ENCODE results near the gene PCBD1. TPM values are rescaled to one million over a fixed set of nuclear protein-coding genes. Genes with fewer than 3 reads are reported as not detected.

Gene PCBD1
- total RNA-seq, 1 donor from 2014 or later: 34.6 TPM

- Histone ChIP-seq H3K27me3 (no peaks in the 10 kb centered on the region), H2AFZ (replicated peaks) (no peak overlapping the region), H3K4me3 (no peak overlapping the region), H4K20me1 (ENCODE audit: low read depth) (no peaks in the 10 kb centered on the region), H3K79me2 (ENCODE audit: low read depth) (no peaks in the 10 kb centered on the region), H3K4me1 (peaks cover 7% of the 10 kb centered on the region), H3K4me2 (no peak overlapping the region), H3K9ac (no peak overlapping the region), H3K27ac (no peak overlapping the region), H3F3A (ENCODE audit: low read depth) (no peaks in the 10 kb centered on the region), H3K36me3 (no peaks in the 10 kb centered on the region), H3K9me3 (ENCODE audit: low read depth) (no peaks in the 10 kb centered on the region)
- DNase-seq (ENCODE audit: low spot score): no peak
- no peak overlapping the region for H3K27ac Mint-ChIP-seq
- peaks cover 11% of the 10 kb centered on the region for H3K27me3 Mint-ChIP-seq (ENCODE audit: insufficient read depth, low read depth)
- no peaks in the 10 kb centered on the region for H3K36me3 Mint-ChIP-seq
- TF ChIP-seq, protein P1, sequence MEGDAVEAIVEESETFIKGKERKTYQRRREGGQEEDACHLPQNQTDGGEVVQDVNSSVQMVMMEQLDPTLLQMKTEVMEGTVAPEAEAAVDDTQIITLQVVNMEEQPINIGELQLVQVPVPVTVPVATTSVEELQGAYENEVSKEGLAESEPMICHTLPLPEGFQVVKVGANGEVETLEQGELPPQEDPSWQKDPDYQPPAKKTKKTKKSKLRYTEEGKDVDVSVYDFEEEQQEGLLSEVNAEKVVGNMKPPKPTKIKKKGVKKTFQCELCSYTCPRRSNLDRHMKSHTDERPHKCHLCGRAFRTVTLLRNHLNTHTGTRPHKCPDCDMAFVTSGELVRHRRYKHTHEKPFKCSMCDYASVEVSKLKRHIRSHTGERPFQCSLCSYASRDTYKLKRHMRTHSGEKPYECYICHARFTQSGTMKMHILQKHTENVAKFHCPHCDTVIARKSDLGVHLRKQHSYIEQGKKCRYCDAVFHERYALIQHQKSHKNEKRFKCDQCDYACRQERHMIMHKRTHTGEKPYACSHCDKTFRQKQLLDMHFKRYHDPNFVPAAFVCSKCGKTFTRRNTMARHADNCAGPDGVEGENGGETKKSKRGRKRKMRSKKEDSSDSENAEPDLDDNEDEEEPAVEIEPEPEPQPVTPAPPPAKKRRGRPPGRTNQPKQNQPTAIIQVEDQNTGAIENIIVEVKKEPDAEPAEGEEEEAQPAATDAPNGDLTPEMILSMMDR (IDR thresholded peaks at IDR 0.05): no peak
- TF ChIP-seq EZH2 (IDR thresholded peaks at IDR 0.05) (no peak), EZH2phosphoT487 (IDR thresholded peaks at IDR 0.05) (no peak)
- H3K4me1 Mint-ChIP-seq: peaks cover 12% of the 10 kb centered on the region
- no peak overlapping the region for H3K4me3 Mint-ChIP-seq
- H3K9me3 Mint-ChIP-seq: no peaks in the 10 kb centered on the region
Observed at GRCh38 chr10:70918851-70919530, 30.6 kb upstream of the PCBD1 start.

GRCh38 chr10:70917635-70918034 is 29.3 kb upstream of the PCBD1 start:
- no peak overlapping the region for H3K27ac ChIP-seq
- H3K4me1 ChIP-seq: peaks cover 7% of the 10 kb centered on the region
- Mint-ChIP-seq H3K9me3 (no peaks in the 10 kb centered on the region), H3K27me3 (ENCODE audit: insufficient read depth, low read depth) (peaks cover 11% of the 10 kb centered on the region), H3K27ac (no peak overlapping the region), H3K36me3 (no peaks in the 10 kb centered on the region), H3K4me1 (peaks cover 12% of the 10 kb centered on the region), H3K4me3 (no peak overlapping the region)
- H3K4me3 ChIP-seq: no peak overlapping the region
- no peaks in the 10 kb centered on the region for H3F3A ChIP-seq (ENCODE audit: low read depth)
- no peak overlapping the region for H2AFZ ChIP-seq (replicated peaks)
- TF ChIP-seq EZH2phosphoT487 (IDR thresholded peaks at IDR 0.05) (no peak), EZH2 (IDR thresholded peaks at IDR 0.05) (no peak)
- TF ChIP-seq, protein P1 (IDR thresholded peaks at IDR 0.05): no peak
- no peaks in the 10 kb centered on the region for H3K9me3 ChIP-seq (ENCODE audit: low read depth)
- no peak overlapping the region for H3K4me2 ChIP-seq
- no peaks in the 10 kb centered on the region for H3K27me3 ChIP-seq
- no peaks in the 10 kb centered on the region for H3K36me3 ChIP-seq
- no peaks in the 10 kb centered on the region for H4K20me1 ChIP-seq (ENCODE audit: low read depth)
- H3K9ac ChIP-seq: no peak overlapping the region
- no peaks in the 10 kb centered on the region for H3K79me2 ChIP-seq (ENCODE audit: low read depth)
- no peak for DNase-seq (ENCODE audit: low spot score)

DNA sequence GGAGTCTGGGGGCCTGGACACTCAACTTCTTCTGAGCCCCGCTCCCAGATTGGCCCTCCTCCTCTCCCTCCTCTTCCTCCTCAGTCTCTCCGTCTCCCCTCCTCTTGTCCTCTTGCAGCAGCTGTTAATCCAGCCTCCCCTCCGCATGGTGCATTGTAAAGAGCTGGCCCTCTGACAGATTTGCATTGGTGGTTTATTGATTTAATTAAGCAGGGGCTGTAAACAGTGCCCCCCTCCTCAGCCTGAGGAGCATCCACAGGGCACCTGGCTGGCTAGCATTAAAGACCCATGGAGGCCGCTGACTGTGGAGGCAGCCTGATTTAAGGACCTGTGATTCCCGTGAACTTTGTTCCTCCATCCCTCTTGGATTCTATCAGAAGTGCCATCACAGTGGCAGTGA is 28.9 kb upstream of the PCBD1 start:
- Histone ChIP-seq H3K9me3 (ENCODE audit: low read depth) (no peaks in the 10 kb centered on the region), H3K4me3 (no peak overlapping the region), H2AFZ (replicated peaks) (no peak overlapping the region), H3F3A (ENCODE audit: low read depth) (no peaks in the 10 kb centered on the region), H3K4me1 (peaks cover 7% of the 10 kb centered on the region), H3K9ac (no peak overlapping the region), H3K79me2 (ENCODE audit: low read depth) (no peaks in the 10 kb centered on the region), H3K27me3 (no peaks in the 10 kb centered on the region), H3K27ac (no peak overlapping the region), H3K36me3 (no peaks in the 10 kb centered on the region), H4K20me1 (ENCODE audit: low read depth) (no peaks in the 10 kb centered on the region), H3K4me2 (no peak overlapping the region)
- no peaks in the 10 kb centered on the region for H3K9me3 Mint-ChIP-seq
- TF ChIP-seq, protein P1 (IDR thresholded peaks at IDR 0.05): no peak
- no peak for TF ChIP-seq EZH2phosphoT487 (IDR thresholded peaks at IDR 0.05)
- no peak for TF ChIP-seq EZH2 (IDR thresholded peaks at IDR 0.05)
- no peaks in the 10 kb centered on the region for H3K36me3 Mint-ChIP-seq
- peaks cover 12% of the 10 kb centered on the region for H3K4me1 Mint-ChIP-seq
- no peak overlapping the region for H3K27ac Mint-ChIP-seq
- DNase-seq (ENCODE audit: low spot score): no peak
- H3K4me3 Mint-ChIP-seq: no peak overlapping the region
- H3K27me3 Mint-ChIP-seq (ENCODE audit: insufficient read depth, low read depth): peaks cover 11% of the 10 kb centered on the region

Data from neural progenitor cell (in vitro differentiated cells).